ENCODE measurements around the gene SUSD1.

- TF ChIP-seq CTCF (IDR thresholded peaks at IDR 0.05; ENCODE audit: low read depth, low read length) (no peak), POLR2A (IDR thresholded peaks at IDR 0.05; ENCODE audit: extremely low read depth, insufficient read length) (no peak), MAX (IDR thresholded peaks at IDR 0.05; ENCODE audit: low read depth, low read length) (no peak), MYC (IDR thresholded peaks at IDR 0.05; ENCODE audit: low read depth, low read length) (no peak)
Observed at GRCh38 chr9:112007575-112008240, 167.4 kb downstream of the SUSD1 start.
